ENCODE data around the gene SGTA. TPM values are rescaled to one million over a fixed set of nuclear protein-coding genes. Genes with fewer than 3 reads are reported as not detected.

SGTA gene
- polyA plus RNA-seq, 3 donors, result 21.6 to 35.4 (median 22.0) TPM

DNA sequence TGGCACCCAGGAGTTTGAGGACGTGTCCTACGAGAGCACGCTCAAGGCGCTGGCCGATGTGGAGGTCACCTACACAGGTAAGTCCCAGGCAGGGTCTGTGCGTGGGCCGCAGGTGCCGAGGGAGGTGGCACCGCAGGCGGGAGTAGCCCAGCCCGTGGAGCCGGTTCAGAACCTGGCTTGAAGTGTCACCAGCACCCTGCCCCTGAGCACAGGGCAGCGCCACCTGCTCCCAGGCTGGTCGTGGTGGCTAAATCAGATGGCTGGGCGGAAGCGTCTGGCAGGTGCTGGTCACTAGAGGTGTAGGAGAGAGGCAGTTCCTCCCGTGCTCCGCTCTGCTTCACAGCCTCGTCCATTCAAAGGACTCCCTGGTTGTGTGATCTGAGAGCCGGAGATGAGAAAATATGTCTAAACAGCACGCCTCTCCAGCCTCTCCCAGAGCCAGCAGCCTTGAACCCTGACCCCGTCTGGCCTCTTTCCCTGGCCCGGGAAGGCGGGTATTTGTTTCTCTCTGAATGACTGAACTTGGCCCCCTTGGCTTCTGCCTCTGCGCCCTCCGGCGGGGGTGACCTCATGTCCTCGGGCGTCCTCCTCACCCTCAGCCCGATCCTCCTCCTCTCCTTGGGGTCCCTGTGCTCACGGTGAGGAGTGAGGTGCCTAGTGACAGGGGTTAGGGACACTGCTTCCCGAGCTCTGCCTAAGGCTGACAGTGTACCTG lies 7.6 kb upstream of the SGTA start:
- Histone ChIP-seq H3K4me2 (replicated peaks; ENCODE audit: extremely low read depth, low read length, poor library complexity, severe bottlenecking) (no peak overlapping the region), H3K9me3 (replicated peaks in 1 of 2; ENCODE audit: control insufficient read depth in 1 of 2, insufficient read depth in 1 of 2, low read length in 2 of 2) (no peaks in the 10 kb centered on the region), H3K4me1 (ENCODE audit: control insufficient read depth in 1 of 2, insufficient read depth in 2 of 2, low read length in 2 of 2) (peaks cover 7% of the 10 kb centered on the region in 2 donors), H3K27me3 (ENCODE audit: control insufficient read depth in 2 of 2, insufficient read depth in 2 of 2, low read length in 2 of 2) (no peaks in the 10 kb centered on the region), H4K20me1 (ENCODE audit: insufficient read depth, low read length) (no peaks in the 10 kb centered on the region), H3K27ac (ENCODE audit: low read depth in 1 of 2, low read length in 2 of 2) (no peak overlapping the region), H3K36me3 (replicated peaks in 1 of 2; ENCODE audit: control insufficient read depth in 1 of 2, insufficient read depth in 2 of 2, low read length in 2 of 2) (peaks cover 15 to 39% of the 10 kb centered on the region in 2 donors), H3K79me2 (ENCODE audit: insufficient read depth, low read length) (peaks cover 28% of the 10 kb centered on the region), H3K4me3 (replicated peaks in 1 of 3; ENCODE audit: low read depth in 2 of 3, low read length in 3 of 3) (no peak overlapping the region), H3K9ac (ENCODE audit: insufficient read depth, low read length, poor library complexity, severe bottlenecking) (no peak overlapping the region), H2AFZ (ENCODE audit: insufficient read depth, low read depth, low read length, poor library complexity, severe bottlenecking) (no peak overlapping the region)
- Mint-ChIP-seq H3K36me3 (peaks cover 19 to 48% of the 10 kb centered on the region in 2 donors), H3K27me3 (ENCODE audit: low read depth in 3 of 3) (no peaks in the 10 kb centered on the region), H3K4me3 (no peak overlapping the region), H3K9me3 (no peaks in the 10 kb centered on the region), H3K4me1 (peaks cover 7% of the 10 kb centered on the region), H3K27ac (no peak overlapping the region)
- TF ChIP-seq, protein P1, sequence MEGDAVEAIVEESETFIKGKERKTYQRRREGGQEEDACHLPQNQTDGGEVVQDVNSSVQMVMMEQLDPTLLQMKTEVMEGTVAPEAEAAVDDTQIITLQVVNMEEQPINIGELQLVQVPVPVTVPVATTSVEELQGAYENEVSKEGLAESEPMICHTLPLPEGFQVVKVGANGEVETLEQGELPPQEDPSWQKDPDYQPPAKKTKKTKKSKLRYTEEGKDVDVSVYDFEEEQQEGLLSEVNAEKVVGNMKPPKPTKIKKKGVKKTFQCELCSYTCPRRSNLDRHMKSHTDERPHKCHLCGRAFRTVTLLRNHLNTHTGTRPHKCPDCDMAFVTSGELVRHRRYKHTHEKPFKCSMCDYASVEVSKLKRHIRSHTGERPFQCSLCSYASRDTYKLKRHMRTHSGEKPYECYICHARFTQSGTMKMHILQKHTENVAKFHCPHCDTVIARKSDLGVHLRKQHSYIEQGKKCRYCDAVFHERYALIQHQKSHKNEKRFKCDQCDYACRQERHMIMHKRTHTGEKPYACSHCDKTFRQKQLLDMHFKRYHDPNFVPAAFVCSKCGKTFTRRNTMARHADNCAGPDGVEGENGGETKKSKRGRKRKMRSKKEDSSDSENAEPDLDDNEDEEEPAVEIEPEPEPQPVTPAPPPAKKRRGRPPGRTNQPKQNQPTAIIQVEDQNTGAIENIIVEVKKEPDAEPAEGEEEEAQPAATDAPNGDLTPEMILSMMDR (IDR thresholded peaks at IDR 0.05), result no peak
- no peak for DNase-seq
- intact Hi-C loops (cut with micrococcal nuclease), result no loop called here
- WGBS (ENCODE audit: insufficient coverage), result 98% methylated on average over 25 of the region's 32 CpGs

DNA sequence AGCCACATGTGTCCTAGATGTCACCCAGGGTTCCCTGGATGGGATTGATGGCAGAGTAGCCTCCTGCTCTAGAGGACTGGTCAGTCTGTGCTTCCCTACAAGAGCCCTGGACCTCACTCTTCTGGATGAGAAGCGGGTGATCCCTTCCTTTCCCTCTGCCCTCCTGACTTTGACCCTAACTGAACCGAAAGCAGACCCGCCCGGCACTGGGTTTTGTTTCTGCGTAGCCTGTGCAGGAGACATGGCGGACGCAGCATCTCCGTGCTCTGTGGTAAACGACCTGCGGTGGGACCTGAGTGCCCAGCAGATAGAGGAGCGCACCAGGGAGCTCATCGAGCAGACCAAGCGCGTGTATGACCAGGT lies 7.1 kb upstream of the SGTA start:
- H3K36me3 Mint-ChIP-seq, result peaks cover 13 to 42% of the 10 kb centered on the region in 2 donors
- peaks cover 8% of the 10 kb centered on the region for H3K4me1 Mint-ChIP-seq
- no peak overlapping the region for H3K4me3 Mint-ChIP-seq

More for the DNA sequence above, 7.1 kb upstream of the SGTA start:
- Histone ChIP-seq H3K27me3 (ENCODE audit: control insufficient read depth in 2 of 2, insufficient read depth in 2 of 2, low read length in 2 of 2) (no peaks in the 10 kb centered on the region), H3K4me2 (replicated peaks; ENCODE audit: extremely low read depth, low read length, poor library complexity, severe bottlenecking) (no peak overlapping the region), H4K20me1 (ENCODE audit: insufficient read depth, low read length) (no peaks in the 10 kb centered on the region), H3K36me3 (replicated peaks in 1 of 2; ENCODE audit: control insufficient read depth in 1 of 2, insufficient read depth in 2 of 2, low read length in 2 of 2) (peaks cover 11 to 34% of the 10 kb centered on the region in 2 donors), H3K4me1 (ENCODE audit: control insufficient read depth in 1 of 2, insufficient read depth in 2 of 2, low read length in 2 of 2) (peaks cover 8 to 10% of the 10 kb centered on the region in 2 donors), H3K27ac (ENCODE audit: low read depth in 1 of 2, low read length in 2 of 2) (no peak overlapping the region), H3K79me2 (ENCODE audit: insufficient read depth, low read length) (peaks cover 32% of the 10 kb centered on the region), H3K9ac (ENCODE audit: insufficient read depth, low read length, poor library complexity, severe bottlenecking) (no peak overlapping the region), H2AFZ (ENCODE audit: insufficient read depth, low read depth, low read length, poor library complexity, severe bottlenecking) (no peak overlapping the region), H3K4me3 (replicated peaks in 1 of 3; ENCODE audit: low read depth in 2 of 3, low read length in 3 of 3) (no peak overlapping the region), H3K9me3 (replicated peaks in 1 of 2; ENCODE audit: control insufficient read depth in 1 of 2, insufficient read depth in 1 of 2, low read length in 2 of 2) (no peaks in the 10 kb centered on the region)
- 96% methylated on average over 14 of the region's 14 CpGs for WGBS (ENCODE audit: insufficient coverage)
- TF ChIP-seq, protein P1 (IDR thresholded peaks at IDR 0.05), result no peak
- H3K27me3 Mint-ChIP-seq (ENCODE audit: low read depth in 3 of 3), result no peaks in the 10 kb centered on the region
- intact Hi-C loops (cut with micrococcal nuclease), result no loop called here
- H3K9me3 Mint-ChIP-seq, result no peaks in the 10 kb centered on the region
- no peak for DNase-seq
- H3K27ac Mint-ChIP-seq, result no peak overlapping the region
